HEK293T (cell line): ENCODE results near the gene YBX3.

Experiments
- CTCF ChIA-PET: fragments of 350-600 bp; formaldehyde crosslinking; extraction: SDS; loops from one replicate; lab custom pipeline; 2021; ENCODE audit warnings: antibody characterized with exemption, inconsistent platforms; lab: Yijun Ruan, JAX
- POLR2A ChIA-PET: fragments of 350-600 bp; formaldehyde crosslinking; extraction: SDS; loops from one replicate; lab custom pipeline; 2020; ENCODE audit warnings: antibody characterized with exemption, inconsistent platforms; lab: Yijun Ruan, JAX
- DNase-seq: peaks from one replicate; pipeline ENCODE4 v3.0.0; 2012; ENCODE audit warnings: mixed read lengths; ENCODE audit errors: extremely low spot score
- ARNT ChIP-seq: fragments of 450-650 bp; IDR thresholded peaks from 2 replicates; pipeline ENCODE4 v1.6.1; 2017; ENCODE audit warnings: mild to moderate bottlenecking
- BHLHE40 ChIP-seq: fragments of 450-650 bp; IDR thresholded peaks from 2 replicates; pipeline ENCODE4 v1.6.1; 2016; ENCODE audit warnings: mild to moderate bottlenecking, moderate library complexity, borderline replicate concordance
- CTBP1 ChIP-seq: fragments of 450-650 bp; IDR thresholded peaks from 2 replicates; pipeline ENCODE4 v1.6.1; 2016; ENCODE audit warnings: borderline replicate concordance
- FOXK2 ChIP-seq: fragments of 450-650 bp; IDR thresholded peaks from 2 replicates; pipeline ENCODE4 v1.6.1; 2016; ENCODE audit warnings: mild to moderate bottlenecking
- FOXM1 ChIP-seq: fragments of 450-650 bp; IDR thresholded peaks from 2 replicates; pipeline ENCODE4 v1.6.1; 2017; ENCODE audit warnings: mild to moderate bottlenecking, borderline replicate concordance
- L3MBTL2 ChIP-seq: fragments of 450-650 bp; conservative IDR thresholded peaks from 2 replicates; pipeline ENCODE4 v1.6.1; 2016; ENCODE audit warnings: mild to moderate bottlenecking
- LEF1 ChIP-seq: fragments of 450-650 bp; IDR thresholded peaks from 2 replicates; pipeline ENCODE4 v1.6.1; 2017; ENCODE audit warnings: mild to moderate bottlenecking, borderline replicate concordance
- NFRKB ChIP-seq: fragments of 450-650 bp; IDR thresholded peaks from 2 replicates; pipeline ENCODE4 v1.6.1; 2016; ENCODE audit warnings: mild to moderate bottlenecking, moderate library complexity
- PKNOX1 ChIP-seq: fragments of 450-650 bp; IDR thresholded peaks from 2 replicates; pipeline ENCODE4 v1.6.1; 2016
- SP1 ChIP-seq: fragments of 450-650 bp; IDR thresholded peaks from 2 replicates; pipeline ENCODE4 v1.6.1; 2017
- SUZ12 ChIP-seq: fragments of 450-650 bp; IDR thresholded peaks from 2 replicates; pipeline ENCODE4 v1.6.1; 2016; ENCODE audit warnings: mild to moderate bottlenecking
- TARDBP ChIP-seq: fragments of 450-650 bp; IDR thresholded peaks from 2 replicates; pipeline ENCODE4 v1.6.1; 2016

Gene YBX3

GRCh38 chr12:10654003-10654402, 69.1 kb downstream of the YBX3 start:
- CTCF ChIA-PET: no interaction called here
- POLR2A ChIA-PET: no interaction called here
- DNase-seq: no peak
- TF ChIP-seq FOXK2: no peak
- no peak for TF ChIP-seq FOXM1
- TF ChIP-seq TARDBP: no peak
- no peak for TF ChIP-seq NFRKB
- no peak for TF ChIP-seq BHLHE40
- no peak for TF ChIP-seq SP1
- no peak for TF ChIP-seq L3MBTL2
- no peak for TF ChIP-seq LEF1
- TF ChIP-seq SUZ12: no peak
- no peak for TF ChIP-seq PKNOX1
- no peak for TF ChIP-seq ARNT
- TF ChIP-seq CTBP1: no peak

DNA sequence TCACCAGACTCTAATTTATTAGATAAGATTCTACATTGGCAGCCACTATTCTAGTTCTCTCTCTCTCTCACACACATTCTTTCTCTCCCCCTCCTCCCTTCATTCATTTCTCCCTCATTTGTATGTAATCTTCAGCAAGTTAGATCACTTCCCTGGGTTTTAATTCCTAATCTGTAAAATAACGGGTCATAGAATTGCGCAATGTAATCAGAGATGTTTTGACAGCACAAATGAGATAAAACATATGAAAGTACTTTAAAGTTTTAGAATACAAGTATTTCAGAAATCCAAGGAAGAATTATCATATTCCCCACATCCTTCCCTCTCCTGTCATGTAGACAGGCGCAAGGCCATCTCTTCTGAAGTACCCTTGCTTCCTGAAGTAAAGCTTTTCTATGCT, 70.9 kb downstream of the YBX3 start:
- CTCF ChIA-PET: no interaction called here
- TF ChIP-seq CTBP1 (no peak), SUZ12 (no peak), FOXK2 (no peak), BHLHE40 (no peak), NFRKB (no peak)
- POLR2A ChIA-PET: no interaction called here
- DNase-seq: no peak
